Measurements from ENCODE around the gene PLA2G5.
"Not testable (repeated sequence)": the region's sequence is repeated elsewhere in the genome, so short reads cannot be mapped to it uniquely, and the experiment has no call there.

Gene PLA2G5, protein sequence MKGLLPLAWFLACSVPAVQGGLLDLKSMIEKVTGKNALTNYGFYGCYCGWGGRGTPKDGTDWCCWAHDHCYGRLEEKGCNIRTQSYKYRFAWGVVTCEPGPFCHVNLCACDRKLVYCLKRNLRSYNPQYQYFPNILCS

GRCh38 chr1:20069874-20070273 is at the start of gene PLA2G5:
Gene PLA2G5 (plus strand): TSS chr1:20070194. CDS start chr1:20084831, 14,637 bp downstream.
- no peak for DNase-seq (ENCODE audit: low read depth in 2 of 2)

DNA sequence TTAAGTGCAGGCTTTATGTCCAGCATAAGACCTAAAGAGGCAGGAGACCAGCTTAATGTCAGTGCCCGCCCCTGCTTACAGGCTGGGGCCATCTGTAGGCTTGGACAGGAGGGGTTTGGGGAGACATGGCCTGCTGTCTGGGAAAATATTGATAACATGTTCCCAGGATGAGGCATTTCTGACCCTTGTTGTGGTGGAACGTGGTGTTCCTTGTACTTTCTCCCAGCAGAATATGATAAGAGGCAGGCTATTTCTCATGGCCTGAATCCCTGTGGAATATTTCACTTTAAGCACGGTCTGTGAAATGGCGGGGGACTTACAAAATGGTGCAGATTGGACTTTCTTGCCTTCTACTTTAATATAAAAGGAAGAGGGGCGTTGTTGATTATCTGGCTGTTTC is 41.9 kb upstream of the PLA2G5 start:
- no peak for DNase-seq (ENCODE audit: low read depth in 2 of 2)

- no peak for DNase-seq (ENCODE audit: low read depth in 2 of 2)
Measured at GRCh38 chr1:20028726-20029125, 41.3 kb upstream of the PLA2G5 start.

DNA sequence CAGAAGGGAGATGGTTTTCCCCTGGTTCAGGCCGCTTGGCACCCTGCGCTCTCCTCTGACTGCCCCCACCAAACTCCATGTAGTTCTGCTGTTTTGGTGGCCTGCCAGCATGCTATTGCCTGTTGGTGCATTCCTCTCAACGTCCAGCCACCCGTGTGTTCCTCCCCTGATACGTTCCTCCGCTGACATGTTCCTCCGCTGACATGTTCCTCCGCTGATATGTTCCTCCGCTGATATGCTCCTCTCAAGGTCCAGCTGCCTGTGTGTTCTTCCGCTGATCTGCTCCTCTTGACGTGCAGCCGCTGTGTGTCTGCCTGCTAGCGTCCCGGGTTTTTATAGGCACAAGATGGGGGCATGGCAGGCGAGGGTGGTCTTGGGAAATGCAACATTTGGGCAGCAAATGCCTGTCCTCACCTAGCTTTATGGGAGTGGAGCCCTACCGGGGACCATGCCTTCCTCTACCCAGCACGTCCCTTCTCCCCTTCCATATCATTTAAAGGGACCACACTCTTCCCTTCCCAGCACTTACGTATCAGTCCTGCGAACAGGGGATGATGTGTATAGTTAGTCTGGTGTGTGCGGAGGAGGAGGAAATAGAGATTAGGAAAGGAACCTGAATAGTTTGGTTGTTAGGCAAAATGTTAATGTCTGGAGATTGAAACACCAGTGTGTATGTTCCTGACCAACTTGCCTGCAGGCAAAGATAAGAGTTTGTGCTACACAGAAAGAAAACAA is 40.6 kb upstream of the PLA2G5 start:
- DNase-seq (ENCODE audit: low read depth in 2 of 2), result no peak

DNA sequence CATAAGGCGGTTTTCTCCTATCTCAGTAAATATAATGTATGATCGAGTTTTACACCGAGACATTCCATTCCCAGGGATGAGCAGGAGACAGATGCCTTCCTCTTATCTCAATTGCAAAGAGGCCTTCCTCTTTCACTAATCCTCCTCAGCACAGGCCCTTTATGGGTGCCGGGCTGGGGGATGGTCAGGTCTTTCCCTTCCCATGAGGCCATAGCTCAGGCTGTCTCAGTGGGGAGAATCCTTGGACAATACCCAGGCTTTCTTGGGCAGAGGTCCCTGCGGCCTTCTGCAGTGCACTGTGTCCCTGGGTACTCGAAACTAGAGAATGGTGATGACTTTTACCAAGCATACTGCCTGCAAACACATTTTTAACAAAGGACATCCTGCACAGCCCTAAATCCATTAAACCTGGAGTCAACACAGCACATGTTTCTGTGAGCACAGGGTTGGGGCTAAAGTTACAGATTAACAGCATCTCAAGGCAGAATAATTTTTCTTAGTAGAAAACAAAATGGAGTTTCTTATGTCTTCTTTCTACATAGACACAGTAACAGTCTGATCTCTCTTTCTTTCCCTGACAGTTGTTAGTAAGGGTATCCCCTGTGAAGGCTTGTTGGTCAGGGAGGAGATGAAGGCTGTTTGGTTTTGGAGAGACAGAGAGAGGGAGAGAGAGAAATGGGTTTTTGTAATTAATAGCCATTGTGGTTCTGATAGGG is 39.4 kb upstream of the PLA2G5 start:
- not testable (repeated sequence) for DNase-seq (ENCODE audit: low read depth in 2 of 2)

- DNase-seq (ENCODE audit: low read depth in 2 of 2), result no peak
Measured at GRCh38 chr1:20031161-20031560, 38.8 kb upstream of the PLA2G5 start.

GRCh38 chr1:20031836-20032235 is 38.2 kb upstream of the PLA2G5 start:
- no peak for DNase-seq (ENCODE audit: low read depth in 2 of 2)

DNA sequence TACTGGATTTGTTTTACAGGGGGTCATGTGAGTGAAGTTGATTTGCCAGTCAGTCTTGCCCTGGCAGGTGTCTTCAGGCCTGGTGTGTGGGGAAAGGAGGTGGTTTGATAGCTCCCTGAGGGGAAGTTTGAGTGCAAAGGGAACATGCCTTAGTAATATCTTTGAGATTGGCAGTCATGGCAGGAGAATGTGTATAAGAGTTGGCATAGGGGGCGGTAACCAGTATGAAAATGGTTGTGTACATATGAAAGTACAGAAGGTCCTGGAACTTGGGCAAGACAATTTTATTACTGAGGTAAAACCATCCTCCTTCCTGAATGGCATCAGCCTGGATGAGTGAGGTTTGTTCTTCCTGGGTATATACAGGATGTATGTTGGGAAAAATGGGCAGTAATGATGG is 37.6 kb upstream of the PLA2G5 start:
- DNase-seq (ENCODE audit: low read depth in 2 of 2), result no peak

- no peak for DNase-seq (ENCODE audit: low read depth in 2 of 2)
Measured at GRCh38 chr1:20033420-20033819, 36.6 kb upstream of the PLA2G5 start.

GRCh38 chr1:20035114-20035513 is 34.9 kb upstream of the PLA2G5 start:
- no peak for DNase-seq (ENCODE audit: low read depth in 2 of 2)

DNA sequence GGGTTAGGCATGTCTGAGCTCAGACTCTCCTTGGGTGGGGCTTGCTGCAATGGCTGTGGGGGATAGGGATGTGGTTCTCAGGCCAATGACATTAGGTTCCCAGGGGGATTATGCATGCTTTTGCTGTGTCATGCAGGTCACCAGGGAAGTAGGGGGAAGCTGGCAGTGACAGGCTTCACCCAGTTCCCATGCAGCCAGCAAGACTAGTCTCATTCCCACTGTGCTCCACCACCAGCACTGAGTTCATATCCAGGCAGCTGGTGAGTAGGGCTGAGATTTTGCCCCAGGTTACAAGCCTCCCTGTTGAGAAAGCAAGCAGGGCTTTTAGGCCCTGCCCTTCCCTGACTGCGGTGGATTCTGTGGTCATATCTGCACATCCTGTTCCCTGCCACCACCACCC is 32.1 kb upstream of the PLA2G5 start:
- DNase-seq (ENCODE audit: low read depth in 2 of 2), result no peak

GRCh38 chr1:20047096-20047495 is 22.9 kb upstream of the PLA2G5 start:
- no peak for DNase-seq (ENCODE audit: low read depth in 2 of 2)

- DNase-seq (ENCODE audit: low read depth in 2 of 2), result no peak
Measured at GRCh38 chr1:20048563-20048962, 21.4 kb upstream of the PLA2G5 start.

GRCh38 chr1:20049056-20049798 is 20.8 kb upstream of the PLA2G5 start:
- DNase-seq (ENCODE audit: low read depth in 2 of 2), result not testable (repeated sequence)

- no peak for DNase-seq (ENCODE audit: low read depth in 2 of 2)
Measured at GRCh38 chr1:20051218-20051829, 18.7 kb upstream of the PLA2G5 start.

GRCh38 chr1:20052386-20052785 is 17.6 kb upstream of the PLA2G5 start:
- DNase-seq (ENCODE audit: low read depth in 2 of 2), result no peak

- DNase-seq (ENCODE audit: low read depth in 2 of 2), result no peak
Measured at GRCh38 chr1:20057886-20058420, 12.0 kb upstream of the PLA2G5 start.

GRCh38 chr1:20058531-20058930 is 11.5 kb upstream of the PLA2G5 start:
- DNase-seq (ENCODE audit: low read depth in 2 of 2), result peak; percentile 33 to 35

DNA sequence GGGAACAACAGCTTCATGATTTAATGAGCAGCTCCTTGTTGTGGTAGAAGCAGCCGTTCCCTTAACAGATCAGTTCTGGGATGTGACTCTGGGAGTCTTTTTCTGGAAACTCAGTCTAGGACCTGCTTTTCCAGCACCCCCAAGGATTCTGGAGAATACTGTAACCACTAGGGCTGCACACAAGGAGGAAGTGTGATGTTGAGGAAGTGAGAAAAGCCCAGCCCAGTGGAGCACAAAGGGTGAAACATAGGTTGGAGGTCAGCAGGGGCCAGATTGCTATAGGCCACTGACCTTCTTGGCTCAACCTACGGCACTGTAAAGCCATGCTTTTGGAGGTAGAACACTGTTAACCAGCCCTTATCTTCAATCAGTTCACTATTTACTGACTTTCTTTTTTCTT is 10.1 kb upstream of the PLA2G5 start:
- DNase-seq (ENCODE audit: low read depth in 2 of 2), result no peak

- DNase-seq (ENCODE audit: low read depth in 2 of 2), result not testable (repeated sequence)
Measured at GRCh38 chr1:20060791-20061190, 9.2 kb upstream of the PLA2G5 start.

- no peak for DNase-seq (ENCODE audit: low read depth in 2 of 2)
Measured at GRCh38 chr1:20061866-20062265, 8.1 kb upstream of the PLA2G5 start.

DNA sequence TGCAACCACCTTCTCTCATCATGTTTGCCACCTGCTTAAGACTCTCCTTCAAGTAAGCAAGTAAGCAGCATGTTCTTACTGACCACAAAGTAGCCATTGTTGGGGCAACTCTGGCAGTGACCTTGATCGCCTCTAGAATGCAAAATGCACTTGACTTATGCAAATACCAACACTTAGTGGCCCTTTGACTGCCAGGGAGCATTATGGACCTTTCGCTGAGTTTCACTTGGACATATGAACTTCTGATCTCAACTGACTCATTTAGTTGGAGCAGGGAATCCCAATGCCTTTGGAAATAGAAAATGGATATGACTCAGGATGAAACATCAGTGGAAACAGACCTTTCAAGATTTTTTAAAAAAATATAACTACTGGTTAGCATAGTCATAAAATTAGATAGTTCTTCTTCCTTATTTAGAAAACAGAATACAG is 6.1 kb upstream of the PLA2G5 start:
- DNase-seq (ENCODE audit: low read depth in 2 of 2), result no peak
